Measurements from ENCODE around the gene PCLO. TPM values are rescaled to one million over a fixed set of nuclear protein-coding genes. Genes with fewer than 3 reads are reported as not detected.

Gene PCLO
- total RNA-seq, 1 experiment from 2014 or later, result 3.0 TPM

GRCh38 chr7:82732677-82733076 lies 430.0 kb downstream of the PCLO start:
- no peak overlapping the region for H3K4me3 Mint-ChIP-seq
- H3K4me1 Mint-ChIP-seq, result no peaks in the 10 kb centered on the region
- ChIA-PET CTCF (no interaction called here), POLR2A (no interaction called here)
- no peak for ATAC-seq
- H3K27me3 Mint-ChIP-seq (ENCODE audit: low read depth), result no peaks in the 10 kb centered on the region
- no peak for TF ChIP-seq ZNF425 (CRISPR knock-in tag; conservative IDR thresholded peaks at IDR 0.05)
- TF ChIP-seq ZSCAN18 (CRISPR knock-in tag; IDR thresholded peaks at IDR 0.05), result no peak
- TF ChIP-seq ZNF121 (CRISPR knock-in tag; IDR thresholded peaks at IDR 0.05), result no peak
- no peak for TF ChIP-seq FOXJ3 (CRISPR knock-in tag; IDR thresholded peaks at IDR 0.05; ENCODE audit: borderline replicate concordance)
- TF ChIP-seq E2F1 (CRISPR knock-in tag; IDR thresholded peaks at IDR 0.05), result no peak
- no peak for TF ChIP-seq ZNF532 (CRISPR knock-in tag; IDR thresholded peaks at IDR 0.05; ENCODE audit: borderline replicate concordance)
- no peak for TF ChIP-seq NFATC4 (CRISPR knock-in tag; IDR thresholded peaks at IDR 0.05)
- no peak for TF ChIP-seq RORB (CRISPR knock-in tag; IDR thresholded peaks at IDR 0.05)
- TF ChIP-seq CREB1 (CRISPR knock-in tag; IDR thresholded peaks at IDR 0.05), result no peak
- no peak for TF ChIP-seq IRF2 (CRISPR knock-in tag; IDR thresholded peaks at IDR 0.05; ENCODE audit: borderline replicate concordance, low read depth)
- no peak for TF ChIP-seq ARID4B (CRISPR knock-in tag; IDR thresholded peaks at IDR 0.05; ENCODE audit: borderline replicate concordance)
- TF ChIP-seq JUN (CRISPR knock-in tag; IDR thresholded peaks at IDR 0.05), result no peak
- TF ChIP-seq ATF3 (CRISPR knock-in tag; conservative IDR thresholded peaks at IDR 0.05), result no peak
- TF ChIP-seq AFF4 (CRISPR knock-in tag; IDR thresholded peaks at IDR 0.05; ENCODE audit: borderline replicate concordance), result no peak
- TF ChIP-seq SOX15 (CRISPR knock-in tag; IDR thresholded peaks at IDR 0.05), result no peak
- no peak for TF ChIP-seq MLX (CRISPR knock-in tag; IDR thresholded peaks at IDR 0.05)
- no peaks in the 10 kb centered on the region for H3K9me3 Mint-ChIP-seq
- no peak overlapping the region for H3K27ac Mint-ChIP-seq
- no peak for DNase-seq (ENCODE audit: low spot score)
- no peaks in the 10 kb centered on the region for H3K36me3 Mint-ChIP-seq

Data from WTC11 (cell line).